GM19043 (cell line): ENCODE results near the gene CFAP57.

ENCODE experiments used
- ATAC-seq: cut with Tn5 transposase; IDR thresholded peaks from one replicate; pipeline ENCODE4 v1.9.1; 2021; ENCODE audit warnings: low read depth; ENCODE audit not compliant: unreplicated experiment

CFAP57 gene

DNA sequence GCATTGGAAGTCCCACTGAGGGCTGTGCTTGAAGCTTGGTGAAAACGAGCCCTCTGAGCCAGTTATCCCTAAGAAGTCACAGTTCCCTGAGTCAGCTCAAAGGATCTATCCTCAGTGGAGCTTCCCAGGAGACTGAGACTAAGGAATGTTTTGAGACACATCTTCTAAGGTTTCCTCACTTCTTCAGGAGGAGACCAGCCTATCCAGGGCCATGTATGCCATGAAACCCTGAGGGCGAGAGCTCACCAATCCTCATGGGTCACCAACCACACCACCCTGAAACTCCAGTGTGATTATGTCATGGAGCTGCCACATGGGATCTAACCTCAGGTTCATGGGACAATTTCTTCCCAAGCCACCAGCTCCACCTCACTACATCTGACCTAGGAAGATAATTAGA lies 121.0 kb downstream of the CFAP57 start:
- no peak for ATAC-seq

DNA sequence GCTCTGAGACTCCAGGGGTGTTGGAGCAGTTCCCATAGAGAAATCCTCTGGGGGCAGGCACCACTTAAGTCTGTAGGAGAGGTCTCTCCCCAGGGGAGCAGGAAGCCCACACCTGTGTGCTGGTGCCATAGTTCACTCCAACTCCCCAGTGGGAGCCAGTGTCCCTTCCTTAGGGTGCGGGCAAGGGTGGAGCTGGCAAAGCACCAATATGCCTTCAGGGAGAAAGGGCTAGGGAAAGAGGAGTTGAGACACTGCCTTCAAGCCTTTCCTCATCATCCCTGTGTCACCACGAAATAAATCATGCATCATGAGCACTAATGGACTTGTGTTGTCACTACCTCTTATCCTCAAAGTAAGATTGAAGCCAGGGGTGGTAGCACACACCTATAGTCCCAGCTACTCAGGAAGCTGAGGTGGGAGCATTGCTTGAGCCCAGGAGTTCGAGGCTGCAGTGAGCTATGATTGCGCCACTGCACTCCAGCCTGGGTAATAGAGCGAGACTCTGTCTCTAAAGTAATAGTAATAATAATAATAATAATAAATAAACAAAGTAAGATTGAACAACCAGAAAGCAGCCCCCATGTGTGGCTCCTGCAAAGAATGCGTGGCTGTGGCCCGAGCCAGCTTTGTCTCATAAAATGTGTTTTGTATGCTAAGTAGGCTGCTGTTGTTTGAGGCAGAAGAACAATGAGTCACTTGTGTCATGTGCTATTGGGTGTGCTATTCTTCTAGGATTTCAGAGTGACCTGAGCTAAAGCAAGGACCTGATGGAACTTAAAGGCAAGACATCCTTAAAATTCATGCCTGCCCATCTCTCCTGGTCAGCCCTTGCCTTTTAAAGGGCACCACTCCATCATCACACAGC lies 122.0 kb downstream of the CFAP57 start:
- ATAC-seq = no peak

DNA sequence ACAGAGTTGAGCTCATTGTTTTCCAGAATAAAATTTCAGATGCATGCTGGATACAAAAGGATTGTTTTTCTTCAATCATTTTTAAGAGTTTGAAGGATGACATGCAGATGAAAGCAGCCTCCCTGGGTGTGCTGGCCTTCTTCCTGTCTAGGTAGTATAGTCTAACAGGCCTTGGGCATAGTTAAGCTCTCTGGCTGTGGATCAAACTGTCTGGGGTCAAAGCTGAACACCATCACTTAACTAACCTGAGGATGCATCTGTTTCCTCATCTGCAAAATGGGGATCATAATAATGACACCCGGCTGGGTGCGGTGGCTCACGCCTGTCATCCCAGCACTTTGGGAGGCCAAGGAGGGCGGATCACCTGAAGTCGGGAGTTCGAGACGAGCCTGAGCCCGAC lies 122.6 kb downstream of the CFAP57 start:
- no peak for ATAC-seq

DNA sequence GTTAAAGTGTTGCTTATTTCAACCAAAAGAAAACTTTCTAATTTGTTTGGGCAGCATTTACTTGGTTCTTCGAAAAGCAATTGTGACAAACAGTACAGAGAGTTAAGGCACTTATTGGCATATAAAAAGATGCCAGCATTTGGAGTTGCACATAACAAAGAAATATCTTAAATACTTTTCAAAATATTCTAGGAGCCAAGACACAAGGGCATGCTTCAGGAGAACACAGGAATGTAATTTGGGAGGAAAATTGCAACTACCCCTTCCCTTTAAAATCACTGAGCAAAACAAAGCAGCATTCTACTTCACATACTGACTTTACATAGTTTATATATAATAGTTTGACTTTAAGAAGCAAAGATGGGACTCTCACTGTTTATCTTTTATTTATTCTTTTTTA lies 124.1 kb downstream of the CFAP57 start:
- no peak for ATAC-seq

DNA sequence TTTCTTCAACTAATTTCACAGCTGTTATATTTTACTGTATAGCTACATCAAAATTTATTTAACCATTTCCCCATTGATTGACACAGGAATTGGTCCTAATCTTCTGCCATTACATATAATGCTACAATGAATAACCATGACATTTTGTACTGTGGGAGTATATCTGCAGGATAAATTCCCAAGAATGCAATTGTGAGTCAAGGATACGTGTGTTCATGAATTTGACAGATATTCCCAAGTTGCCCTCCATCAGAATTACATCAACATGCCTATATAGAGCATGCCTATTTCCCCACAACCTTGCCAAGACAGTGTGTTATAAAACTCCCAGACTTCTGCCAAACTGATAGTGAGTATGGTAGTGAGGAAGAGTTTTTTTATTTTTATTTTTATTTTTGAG lies 125.9 kb downstream of the CFAP57 start:
- ATAC-seq = no peak

DNA sequence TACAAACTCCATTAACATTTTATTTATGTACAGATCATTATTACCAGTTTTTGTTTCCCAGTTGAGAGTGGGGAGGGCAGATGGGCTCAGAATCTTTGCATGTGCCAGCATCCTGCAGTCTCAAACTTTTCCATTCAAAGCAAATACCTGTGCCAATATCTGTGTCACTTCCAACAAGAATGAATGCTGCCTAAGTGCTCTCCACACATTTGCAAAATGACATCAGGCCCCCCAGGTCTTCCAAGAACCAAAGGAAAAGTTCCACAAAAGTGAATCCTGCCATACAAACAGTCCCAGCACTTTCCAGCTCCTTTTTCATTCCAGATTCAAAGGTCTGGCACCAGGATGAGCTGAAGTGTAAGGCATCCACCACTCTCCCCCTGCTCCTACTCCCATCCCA lies 127.0 kb downstream of the CFAP57 start:
- ATAC-seq = no peak

DNA sequence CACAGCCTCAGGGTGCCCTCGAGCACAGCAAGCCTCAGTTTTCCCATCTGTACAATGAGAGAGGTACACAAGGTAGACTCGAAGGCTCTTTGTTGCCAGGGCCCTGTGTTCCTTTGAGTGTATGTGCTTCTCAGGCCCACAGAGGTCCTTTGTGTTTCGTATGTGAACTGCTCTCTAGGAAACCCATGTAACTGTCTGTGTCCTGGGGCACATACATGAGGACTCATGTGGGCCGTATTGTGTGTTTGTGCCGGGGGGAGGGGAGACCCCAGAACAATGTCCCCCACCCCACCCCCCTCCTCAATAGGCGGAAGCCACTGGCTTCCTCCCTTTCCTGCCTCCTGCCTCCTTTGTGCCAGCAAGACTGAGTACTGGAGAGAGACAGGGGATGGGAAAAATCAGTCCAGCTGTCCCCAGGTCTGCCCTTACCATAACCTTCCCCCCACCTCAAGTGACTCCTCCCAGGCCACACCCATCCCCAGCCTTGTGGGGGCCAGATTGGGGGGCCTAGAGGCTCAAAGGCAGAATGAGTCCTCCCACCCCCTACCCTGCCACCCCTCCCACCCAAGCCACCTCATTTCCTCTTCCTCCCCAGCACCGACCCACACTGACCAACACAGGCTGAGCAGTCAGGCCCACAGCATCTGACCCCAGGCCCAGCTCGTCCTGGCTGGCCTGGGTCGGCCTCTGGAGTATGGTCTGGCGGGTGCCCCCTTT lies 128.4 kb downstream of the CFAP57 start, which contains the start of gene TIE1:
Gene TIE1, plus strand, starts transcription at position 605 of the 717 bp plus-strand sequence. Its CDS starts 90 bp downstream, at position 695.
- no peak for ATAC-seq

DNA sequence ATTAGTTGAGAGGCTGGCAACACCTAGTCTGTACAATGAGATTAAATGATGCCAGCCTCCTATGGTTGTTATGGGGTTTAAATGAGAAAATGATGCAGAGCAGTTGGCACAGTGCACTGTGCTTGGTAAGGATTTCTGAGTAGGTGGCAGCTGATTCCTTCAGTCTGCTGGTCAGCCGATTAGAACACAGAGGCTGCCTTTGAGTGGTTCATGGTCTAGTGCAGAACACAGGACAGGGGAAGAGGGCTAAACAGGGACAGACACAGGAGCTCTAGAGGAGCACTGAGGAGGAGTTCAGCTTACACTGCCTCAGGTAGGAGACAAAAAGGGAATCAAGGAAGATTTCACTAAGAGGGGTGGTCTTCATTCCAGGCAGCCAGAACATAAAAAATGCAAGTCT lies 130.1 kb downstream of the CFAP57 start:
- ATAC-seq = no peak

DNA sequence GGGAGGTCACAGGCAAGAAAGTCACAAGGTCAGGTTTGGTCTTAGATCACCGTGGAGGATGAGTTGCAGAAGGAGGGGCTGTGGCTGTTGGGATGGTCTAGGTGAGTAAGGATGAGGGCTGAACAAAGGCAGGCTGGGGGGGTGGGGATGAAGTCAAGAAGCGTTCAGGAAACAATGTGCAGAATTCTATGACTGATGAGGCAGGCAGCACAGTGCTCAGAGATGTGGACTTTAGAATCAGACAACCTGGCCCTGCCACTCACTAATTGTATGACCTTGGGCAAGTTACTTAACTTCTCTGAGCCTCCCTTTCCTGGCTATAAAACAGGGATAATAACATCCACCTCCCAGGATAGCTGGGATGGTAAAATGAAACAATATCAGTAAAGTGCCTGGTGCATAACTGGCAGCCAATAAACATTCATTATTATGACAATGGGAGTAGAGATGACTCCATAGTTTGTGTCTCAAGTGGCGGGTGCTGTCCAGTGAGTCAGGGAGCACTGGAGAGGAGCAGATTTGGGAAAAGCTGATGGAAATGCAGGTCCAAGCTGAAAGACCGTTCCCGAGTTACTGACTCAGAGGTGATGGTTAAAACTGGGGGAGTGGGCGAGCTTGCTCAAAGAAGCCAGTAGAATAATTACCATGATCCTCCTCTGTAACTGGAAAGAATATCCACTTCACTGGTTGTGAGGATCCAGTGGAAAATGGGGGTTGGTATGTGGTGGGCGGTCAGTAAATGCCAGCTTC lies 130.8 kb downstream of the CFAP57 start:
- ATAC-seq = no peak

DNA sequence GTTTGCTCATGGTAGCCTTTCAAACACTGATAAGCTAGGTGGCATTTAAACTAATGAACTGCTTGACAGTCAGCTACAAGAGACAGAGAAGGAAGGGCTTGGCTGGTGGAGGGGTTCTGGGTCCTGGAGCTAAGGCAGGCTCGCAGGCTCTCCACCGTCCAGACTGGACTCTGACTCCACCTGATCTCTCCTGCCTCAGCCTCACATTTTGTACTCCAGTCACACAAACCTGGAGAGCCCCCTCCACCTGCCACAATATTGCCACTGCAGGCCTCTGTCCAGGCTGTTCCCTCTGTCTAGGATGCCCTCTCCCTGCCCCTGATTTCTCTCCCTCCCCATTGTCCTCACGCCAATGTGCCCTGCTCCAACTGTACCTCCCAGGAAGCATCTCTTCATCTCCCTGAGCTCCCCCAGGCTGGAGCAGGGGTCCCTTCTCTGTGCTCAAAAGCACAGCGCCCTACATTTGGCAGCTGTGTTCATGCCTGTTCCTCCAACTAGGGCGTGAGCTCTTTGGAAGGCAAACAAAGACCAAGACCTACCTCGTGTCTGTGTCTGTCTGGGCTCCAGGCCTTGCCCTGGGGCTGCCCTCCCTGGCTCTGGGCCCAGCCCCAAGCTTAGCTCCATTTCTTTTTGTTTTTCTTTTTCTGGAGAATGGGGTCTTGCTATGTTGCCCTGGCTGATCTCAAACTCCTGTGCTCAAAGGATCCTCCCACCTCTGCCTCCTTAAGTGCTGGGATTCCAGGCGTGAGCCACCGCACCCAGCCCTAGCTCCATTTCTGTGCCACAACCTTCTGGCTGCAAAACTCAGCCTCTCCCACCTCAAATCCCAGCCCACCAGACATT lies 131.6 kb downstream of the CFAP57 start:
- ATAC-seq = no peak
